GM12878 (cell line): ENCODE data around the gene CPVL. TPM values are rescaled to one million over a fixed set of nuclear protein-coding genes. Genes with fewer than 3 reads are reported as not detected.

Source experiments
- ATAC-seq: fragments of 200-7000 bp; cut with Tn5 transposase; 3 replicates; pipeline ENCODE4 v1.9.1; 2020; ENCODE audit warnings: mild to moderate bottlenecking, moderate library complexity
- BruUV-seq: library from RNA; stranded (reverse); fragments of 400-500 nt; replicated peaks from 2 replicates; lab custom pipeline; 2021; lab: Mats Ljungman, UMichigan
- CTCF ChIA-PET: fragments of 300-600 bp; sonication (Branson Sonifier 250); formaldehyde crosslinking; extraction: SDS; loops from one replicate; lab custom pipeline; 2021; ENCODE audit warnings: inconsistent platforms; lab: Yijun Ruan, JAX
- POLR2A ChIA-PET: fragments of 350-600 bp; formaldehyde crosslinking; extraction: SDS; loops from one replicate; lab custom pipeline; 2021; ENCODE audit warnings: inconsistent platforms; lab: Charles Lee
- RAD21 ChIA-PET: fragments of 300-600 bp; sonication (Branson Sonifier 250); formaldehyde crosslinking; loops from one replicate; lab custom pipeline; 2023; ENCODE audit warnings: antibody characterized with exemption; ENCODE audit not compliant: unreplicated experiment; lab: Charles Lee
- SMC1A ChIA-PET: fragments of 300-600 bp; sonication (Branson Sonifier 250); formaldehyde crosslinking; loops from one replicate; lab custom pipeline; 2023; ENCODE audit not compliant: unreplicated experiment, uncharacterized antibody; lab: Charles Lee
- DNase-seq: peaks from one replicate; pipeline ENCODE4 v3.0.0-alpha.2; 2011; ENCODE audit warnings: low read depth, low spot score
- FAIRE-seq: peaks from 3 replicates; lab custom pipeline; 2011; peaks lifted over from hg19 to GRCh38; lab: Jason Lieb, UNC
- H2AFZ ChIP-seq: 2 replicates; pipeline ENCODE4 v1.6.0; 2011; ENCODE audit warnings: low read depth, low read length, control low read depth; ENCODE audit not compliant: control insufficient read depth
- H3K27ac ChIP-seq: 2 replicates; pipeline ENCODE4 v1.5.1; 2011; ENCODE audit warnings: control low read depth; ENCODE audit not compliant: control insufficient read depth, insufficient read depth
- H3K27me3 ChIP-seq, 2 experiments: replicated peaks in 1 of 2; 2 replicates each; pipeline versions ENCODE4 v1.6.0 to v1.6.1; 2011; ENCODE audit warnings: low read length in 1 of 2; ENCODE audit not compliant: control insufficient read depth in 2 of 2, insufficient read depth in 2 of 2
- H3K36me3 ChIP-seq, 2 experiments: 2 replicates each; pipeline ENCODE4 v1.5.1; 2011; ENCODE audit warnings: low read length in 1 of 2; ENCODE audit not compliant: control insufficient read depth in 2 of 2, insufficient read depth in 2 of 2
- H3K4me1 ChIP-seq: 2 replicates; pipeline ENCODE4 v1.6.1; 2011; ENCODE audit warnings: mild to moderate bottlenecking, low read length, moderate library complexity, mixed read lengths; ENCODE audit not compliant: control insufficient read depth, insufficient read depth
- H3K4me2 ChIP-seq: 2 replicates; pipeline ENCODE4 v1.6.0; 2011; ENCODE audit warnings: control low read depth; ENCODE audit not compliant: control insufficient read depth, insufficient read depth
- H3K4me3 ChIP-seq: fragments of 200-600 bp; sonication (generic); 2 replicates; pipeline ENCODE4 v1.5.1; 2016
- H3K79me2 ChIP-seq: 2 replicates; pipeline ENCODE4 v1.6.0; 2011; ENCODE audit warnings: low read length; ENCODE audit not compliant: control insufficient read depth, insufficient read depth
- H3K9ac ChIP-seq: 2 replicates; pipeline ENCODE4 v1.8.0; 2011; ENCODE audit warnings: low read length, control low read depth, mixed read lengths; ENCODE audit not compliant: control insufficient read depth, insufficient read depth
- H3K9me3 ChIP-seq: replicated peaks from 3 replicates; pipeline ENCODE4 v1.5.1; 2011; ENCODE audit warnings: mild to moderate bottlenecking, low read length; ENCODE audit not compliant: control insufficient read depth, insufficient read depth
- H4K20me1 ChIP-seq: 2 replicates; pipeline ENCODE4 v1.6.0; 2011; ENCODE audit not compliant: control insufficient read depth, insufficient read depth
- CBFB ChIP-seq: IDR thresholded peaks from 2 replicates; pipeline ENCODE4 v1.6.1; 2016; ENCODE audit warnings: antibody characterized with exemption, low read depth
- DPF2 ChIP-seq: fragments of 450-650 bp; IDR thresholded peaks from 2 replicates; pipeline ENCODE4 v1.6.1; 2017; ENCODE audit warnings: mild to moderate bottlenecking
- EGR1 ChIP-seq, 2 experiments: IDR thresholded peaks; 1 replicate in 1 of 2; 2 replicates in 1 of 2; pipeline ENCODE4 v1.6.1; 2011 to 2012; ENCODE audit warnings: low read depth in 2 of 2, low read length in 2 of 2, borderline replicate concordance in 1 of 2, mild to moderate bottlenecking in 1 of 2, moderate library complexity in 1 of 2
- HDAC2 ChIP-seq: fragments of 200-600 bp; sonication (generic); IDR thresholded peaks from 2 replicates; pipeline ENCODE4 v1.6.1; 2017
- KDM1A ChIP-seq: fragments of 200-600 bp; sonication (generic); IDR thresholded peaks from 2 replicates; pipeline ENCODE4 v1.6.1; 2016; ENCODE audit warnings: borderline replicate concordance
- KLF5 ChIP-seq: fragments of 450-650 bp; IDR thresholded peaks from 2 replicates; pipeline ENCODE4 v1.6.1; 2014; ENCODE audit warnings: mild to moderate bottlenecking; ENCODE audit not compliant: partially characterized antibody
- MXI1 ChIP-seq: fragments of 150-350 bp; IDR thresholded peaks from 2 replicates; pipeline ENCODE4 v1.6.1; 2011; ENCODE audit warnings: low read depth, mild to moderate bottlenecking, inconsistent platforms, low read length, improper control_type of control experiment
- NR2C2 ChIP-seq: IDR thresholded peaks from 2 replicates; pipeline ENCODE4 v1.6.1; 2011; ENCODE audit warnings: borderline replicate concordance, low read depth; ENCODE audit not compliant: control insufficient read depth, insufficient read length
- SIN3A ChIP-seq: IDR thresholded peaks from 2 replicates; pipeline ENCODE4 v1.6.1; 2012; ENCODE audit warnings: low read depth, low read length, improper control_type of control experiment
- ZNF384 ChIP-seq: IDR thresholded peaks from 2 replicates; pipeline ENCODE4 v1.6.1; 2012; ENCODE audit warnings: low read depth, mild to moderate bottlenecking, low read length, improper control_type of control experiment, borderline replicate concordance
- WGBS: methylation state at CpG from one replicate; pipeline ENCODE4 v1.1.6; 2016; ENCODE audit warnings: low lambda C conversion rate; ENCODE audit not compliant: insufficient replicate concordance, insufficient coverage; ENCODE audit errors: missing lambda C conversion rate; 5-methylcytosine and 5-hydroxymethylcytosine counted together
- in situ Hi-C: fragments of 300-500 bp; cut with MboI; formaldehyde crosslinking; loops from 9 replicates; pipeline ENCODE4 v1.14.3; 2018; ENCODE audit warnings: mixed read lengths
- intact Hi-C: fragments of 100-400 bp; cut with micrococcal nuclease; formaldehyde crosslinking; loops from one replicate; pipeline ENCODE4 v1.14.2; 2022; ENCODE audit not compliant: unreplicated experiment
- polyA plus RNA-seq, 11 experiments: library from polyadenylated mRNA; depleted of rRNA in 4 of 11; unstranded in 6 of 11; stranded (reverse) in 5 of 11; fragments of >200 nt; fragmentation: Nextera tagmentation in 4 of 11; fragmentation: Illumina TruSeq in 1 of 11; extraction: Ambion mirVana in 4 of 11; extraction: Trizol in 1 of 11; gene quantifications; 1 replicate in 1 of 11; 2 replicates in 10 of 11; pipeline versions ENCODE4 v1.2.1 to v1.2.3, GENCODE V29; 2011 to 2016; ENCODE audit warnings: inconsistent platforms in 2 of 11, missing spikeins in 2 of 11, low read depth in 1 of 11
- total RNA-seq, 4 experiments: library from RNA; depleted of rRNA in 3 of 4; stranded (reverse); fragments of >200 nt in 3 of 4; fragmentation: Illumina TruSeq in 1 of 4; extraction: Trizol in 1 of 4; gene quantifications; 2 replicates each; pipeline versions ENCODE4 v1.2.1 to v1.2.3, GENCODE V29; 2013 to 2021
- TF ChIP-seq, protein P1 (sequence below): IDR thresholded peaks from 2 replicates; pipeline ENCODE4 v1.6.1; 2012; ENCODE audit warnings: low read length, inconsistent platforms
- TF ChIP-seq, protein P2 (sequence below): fragments of 150-350 bp; IDR thresholded peaks from 2 replicates; pipeline ENCODE4 v1.6.1; 2016; ENCODE audit warnings: low read depth, low read length
- TF ChIP-seq, protein P3 (sequence below): fragments of 450-650 bp; IDR thresholded peaks from 2 replicates; pipeline ENCODE4 v1.6.1; 2016; ENCODE audit warnings: mild to moderate bottlenecking
- TF ChIP-seq, protein P4 (sequence below): fragments of 450-650 bp; IDR thresholded peaks from 2 replicates; pipeline ENCODE4 v1.6.1; 2017; ENCODE audit warnings: mild to moderate bottlenecking, moderate library complexity

Gene CPVL
- total and polyA plus RNA-seq, 10 of the 15 experiments (the other 5 are each of a cell fraction or from before 2014, with no cell fraction given), result 0.59 TPM; not detected in 9

DNA sequence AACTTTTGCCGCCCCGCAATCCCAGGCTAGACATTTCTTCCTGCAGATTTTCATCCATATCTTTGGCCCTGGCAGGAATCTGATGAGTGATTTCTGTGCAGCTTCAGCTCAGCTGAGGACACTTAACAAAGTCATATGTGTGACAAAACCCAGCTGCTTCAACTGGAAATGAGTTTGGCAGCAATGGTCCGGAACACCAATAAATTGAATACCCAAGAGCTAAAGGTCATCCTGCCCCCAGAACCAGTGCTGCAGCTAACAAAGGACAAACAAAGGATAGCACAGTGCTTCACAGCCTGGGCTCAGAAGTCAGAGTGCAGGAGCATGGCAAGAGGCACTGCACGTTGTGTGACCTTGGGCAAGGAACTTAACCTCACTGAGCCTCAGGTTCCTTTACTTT lies 148.2 kb downstream of the CPVL start:
- TF ChIP-seq SIN3A (no peak), KLF5 (no peak), CBFB (no peak), HDAC2 (no peak), NR2C2 (no peak), MXI1 (no peak), EGR1 (IDR thresholded peaks at IDR 0.05; ENCODE audit: borderline replicate concordance in 1 of 2, low read depth in 2 of 2, low read length in 2 of 2) (no peak), DPF2 (no peak), ZNF384 (no peak), KDM1A (no peak)
- TF ChIP-seq, protein P1, sequence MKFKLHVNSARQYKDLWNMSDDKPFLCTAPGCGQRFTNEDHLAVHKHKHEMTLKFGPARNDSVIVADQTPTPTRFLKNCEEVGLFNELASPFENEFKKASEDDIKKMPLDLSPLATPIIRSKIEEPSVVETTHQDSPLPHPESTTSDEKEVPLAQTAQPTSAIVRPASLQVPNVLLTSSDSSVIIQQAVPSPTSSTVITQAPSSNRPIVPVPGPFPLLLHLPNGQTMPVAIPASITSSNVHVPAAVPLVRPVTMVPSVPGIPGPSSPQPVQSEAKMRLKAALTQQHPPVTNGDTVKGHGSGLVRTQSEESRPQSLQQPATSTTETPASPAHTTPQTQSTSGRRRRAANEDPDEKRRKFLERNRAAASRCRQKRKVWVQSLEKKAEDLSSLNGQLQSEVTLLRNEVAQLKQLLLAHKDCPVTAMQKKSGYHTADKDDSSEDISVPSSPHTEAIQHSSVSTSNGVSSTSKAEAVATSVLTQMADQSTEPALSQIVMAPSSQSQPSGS, result no peak
- TF ChIP-seq, protein P2, sequence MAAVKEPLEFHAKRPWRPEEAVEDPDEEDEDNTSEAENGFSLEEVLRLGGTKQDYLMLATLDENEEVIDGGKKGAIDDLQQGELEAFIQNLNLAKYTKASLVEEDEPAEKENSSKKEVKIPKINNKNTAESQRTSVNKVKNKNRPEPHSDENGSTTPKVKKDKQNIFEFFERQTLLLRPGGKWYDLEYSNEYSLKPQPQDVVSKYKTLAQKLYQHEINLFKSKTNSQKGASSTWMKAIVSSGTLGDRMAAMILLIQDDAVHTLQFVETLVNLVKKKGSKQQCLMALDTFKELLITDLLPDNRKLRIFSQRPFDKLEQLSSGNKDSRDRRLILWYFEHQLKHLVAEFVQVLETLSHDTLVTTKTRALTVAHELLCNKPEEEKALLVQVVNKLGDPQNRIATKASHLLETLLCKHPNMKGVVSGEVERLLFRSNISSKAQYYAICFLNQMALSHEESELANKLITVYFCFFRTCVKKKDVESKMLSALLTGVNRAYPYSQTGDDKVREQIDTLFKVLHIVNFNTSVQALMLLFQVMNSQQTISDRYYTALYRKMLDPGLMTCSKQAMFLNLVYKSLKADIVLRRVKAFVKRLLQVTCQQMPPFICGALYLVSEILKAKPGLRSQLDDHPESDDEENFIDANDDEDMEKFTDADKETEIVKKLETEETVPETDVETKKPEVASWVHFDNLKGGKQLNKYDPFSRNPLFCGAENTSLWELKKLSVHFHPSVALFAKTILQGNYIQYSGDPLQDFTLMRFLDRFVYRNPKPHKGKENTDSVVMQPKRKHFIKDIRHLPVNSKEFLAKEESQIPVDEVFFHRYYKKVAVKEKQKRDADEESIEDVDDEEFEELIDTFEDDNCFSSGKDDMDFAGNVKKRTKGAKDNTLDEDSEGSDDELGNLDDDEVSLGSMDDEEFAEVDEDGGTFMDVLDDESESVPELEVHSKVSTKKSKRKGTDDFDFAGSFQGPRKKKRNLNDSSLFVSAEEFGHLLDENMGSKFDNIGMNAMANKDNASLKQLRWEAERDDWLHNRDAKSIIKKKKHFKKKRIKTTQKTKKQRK, result no peak
- TF ChIP-seq, protein P3, sequence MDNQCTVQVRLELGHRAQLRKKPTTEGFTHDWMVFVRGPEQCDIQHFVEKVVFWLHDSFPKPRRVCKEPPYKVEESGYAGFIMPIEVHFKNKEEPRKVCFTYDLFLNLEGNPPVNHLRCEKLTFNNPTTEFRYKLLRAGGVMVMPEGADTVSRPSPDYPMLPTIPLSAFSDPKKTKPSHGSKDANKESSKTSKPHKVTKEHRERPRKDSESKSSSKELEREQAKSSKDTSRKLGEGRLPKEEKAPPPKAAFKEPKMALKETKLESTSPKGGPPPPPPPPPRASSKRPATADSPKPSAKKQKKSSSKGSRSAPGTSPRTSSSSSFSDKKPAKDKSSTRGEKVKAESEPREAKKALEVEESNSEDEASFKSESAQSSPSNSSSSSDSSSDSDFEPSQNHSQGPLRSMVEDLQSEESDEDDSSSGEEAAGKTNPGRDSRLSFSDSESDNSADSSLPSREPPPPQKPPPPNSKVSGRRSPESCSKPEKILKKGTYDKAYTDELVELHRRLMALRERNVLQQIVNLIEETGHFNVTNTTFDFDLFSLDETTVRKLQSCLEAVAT, result no peak
- TF ChIP-seq, protein P4, sequence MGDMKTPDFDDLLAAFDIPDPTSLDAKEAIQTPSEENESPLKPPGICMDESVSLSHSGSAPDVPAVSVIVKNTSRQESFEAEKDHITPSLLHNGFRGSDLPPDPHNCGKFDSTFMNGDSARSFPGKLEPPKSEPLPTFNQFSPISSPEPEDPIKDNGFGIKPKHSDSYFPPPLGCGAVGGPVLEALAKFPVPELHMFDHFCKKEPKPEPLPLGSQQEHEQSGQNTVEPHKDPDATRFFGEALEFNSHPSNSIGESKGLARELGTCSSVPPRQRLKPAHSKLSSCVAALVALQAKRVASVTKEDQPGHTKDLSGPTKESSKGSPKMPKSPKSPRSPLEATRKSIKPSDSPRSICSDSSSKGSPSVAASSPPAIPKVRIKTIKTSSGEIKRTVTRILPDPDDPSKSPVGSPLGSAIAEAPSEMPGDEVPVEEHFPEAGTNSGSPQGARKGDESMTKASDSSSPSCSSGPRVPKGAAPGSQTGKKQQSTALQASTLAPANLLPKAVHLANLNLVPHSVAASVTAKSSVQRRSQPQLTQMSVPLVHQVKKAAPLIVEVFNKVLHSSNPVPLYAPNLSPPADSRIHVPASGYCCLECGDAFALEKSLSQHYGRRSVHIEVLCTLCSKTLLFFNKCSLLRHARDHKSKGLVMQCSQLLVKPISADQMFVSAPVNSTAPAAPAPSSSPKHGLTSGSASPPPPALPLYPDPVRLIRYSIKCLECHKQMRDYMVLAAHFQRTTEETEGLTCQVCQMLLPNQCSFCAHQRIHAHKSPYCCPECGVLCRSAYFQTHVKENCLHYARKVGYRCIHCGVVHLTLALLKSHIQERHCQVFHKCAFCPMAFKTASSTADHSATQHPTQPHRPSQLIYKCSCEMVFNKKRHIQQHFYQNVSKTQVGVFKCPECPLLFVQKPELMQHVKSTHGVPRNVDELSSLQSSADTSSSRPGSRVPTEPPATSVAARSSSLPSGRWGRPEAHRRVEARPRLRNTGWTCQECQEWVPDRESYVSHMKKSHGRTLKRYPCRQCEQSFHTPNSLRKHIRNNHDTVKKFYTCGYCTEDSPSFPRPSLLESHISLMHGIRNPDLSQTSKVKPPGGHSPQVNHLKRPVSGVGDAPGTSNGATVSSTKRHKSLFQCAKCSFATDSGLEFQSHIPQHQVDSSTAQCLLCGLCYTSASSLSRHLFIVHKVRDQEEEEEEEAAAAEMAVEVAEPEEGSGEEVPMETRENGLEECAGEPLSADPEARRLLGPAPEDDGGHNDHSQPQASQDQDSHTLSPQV, result no peak
- RAD21 ChIA-PET, result no interaction called here
- Histone ChIP-seq H3K4me1 (no peaks in the 10 kb centered on the region), H3K36me3 (no peaks in the 10 kb centered on the region), H3K4me2 (no peak overlapping the region), H3K79me2 (no peaks in the 10 kb centered on the region), H3K27me3 (peaks cover 0 to 1% of the 10 kb centered on the region in 2 experiments; a peak in 3 of 4 replicates), H3K9ac (no peak overlapping the region), H2AFZ (no peak overlapping the region), H3K9me3 (no peaks in the 10 kb centered on the region), H4K20me1 (no peaks in the 10 kb centered on the region), H3K27ac (no peak overlapping the region), H3K4me3 (no peak overlapping the region)
- BruUV-seq, result no TSS peak
- no peak for ATAC-seq
- in situ Hi-C loops, result no loop called here
- intact Hi-C loops, result no loop called here
- POLR2A ChIA-PET, result no interaction called here
- no peak for DNase-seq
- SMC1A ChIA-PET, result no interaction called here
- no peak for FAIRE-seq
- WGBS, result 54% methylated on average over 4 of the region's 4 CpGs
- CTCF ChIA-PET, result no interaction called here
